Astrocyte (in vitro differentiated cells and primary cell): Measurements from ENCODE around the gene GREB1.

Experiments
- EZH2 ChIP-seq: IDR thresholded peaks from 2 replicates; pipeline ENCODE4 v1.6.1; 2012; ENCODE audit warnings: mild to moderate bottlenecking, low read length, inconsistent platforms; ENCODE audit not compliant: insufficient read depth
- TF ChIP-seq, protein P1 (sequence below): IDR thresholded peaks from 2 replicates; pipeline ENCODE4 v1.5.1; 2011; ENCODE audit warnings: low read depth, mild to moderate bottlenecking, inconsistent platforms, low read length, moderate library complexity; ENCODE audit not compliant: insufficient read depth

DNA sequence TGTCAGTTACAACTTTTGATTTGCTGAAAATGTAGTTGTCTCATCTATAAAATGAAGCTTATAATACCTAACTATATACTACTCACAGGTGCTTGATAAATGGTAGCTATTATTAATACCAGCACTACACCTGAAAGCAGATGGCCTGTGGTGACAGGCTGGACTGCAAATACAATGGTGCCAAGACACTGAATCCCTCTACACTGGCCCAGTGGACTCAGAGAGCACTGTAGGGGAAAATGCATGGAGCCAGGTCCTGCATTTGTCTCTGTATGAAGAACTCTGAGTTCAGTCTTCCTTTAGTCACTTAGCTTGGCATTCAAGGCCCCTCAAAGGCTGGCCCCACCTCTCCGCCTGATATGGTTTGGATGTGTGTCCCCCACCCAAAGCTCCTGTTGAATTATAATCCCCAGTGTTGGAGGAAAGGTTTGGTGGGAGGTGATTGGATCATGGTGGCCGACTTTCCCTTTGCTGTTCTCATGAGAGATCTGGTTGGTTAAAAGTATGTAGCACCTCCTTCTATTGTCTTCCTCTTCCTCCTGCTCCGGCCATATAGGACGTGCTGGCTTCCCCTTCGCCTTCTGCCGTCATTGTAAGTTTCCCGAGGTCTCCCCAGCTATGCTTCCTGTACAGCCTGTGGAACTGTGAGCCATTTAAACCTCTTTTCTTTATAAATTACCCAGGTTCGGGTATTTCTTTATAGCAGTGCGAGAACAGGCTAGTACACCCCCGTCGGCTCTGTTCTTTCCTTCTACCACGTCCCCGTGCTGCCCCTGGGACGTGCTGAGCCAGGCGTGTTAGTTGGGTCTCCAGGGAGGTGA lies 147.3 kb downstream of the GREB1 start:
- TF ChIP-seq, protein P1, sequence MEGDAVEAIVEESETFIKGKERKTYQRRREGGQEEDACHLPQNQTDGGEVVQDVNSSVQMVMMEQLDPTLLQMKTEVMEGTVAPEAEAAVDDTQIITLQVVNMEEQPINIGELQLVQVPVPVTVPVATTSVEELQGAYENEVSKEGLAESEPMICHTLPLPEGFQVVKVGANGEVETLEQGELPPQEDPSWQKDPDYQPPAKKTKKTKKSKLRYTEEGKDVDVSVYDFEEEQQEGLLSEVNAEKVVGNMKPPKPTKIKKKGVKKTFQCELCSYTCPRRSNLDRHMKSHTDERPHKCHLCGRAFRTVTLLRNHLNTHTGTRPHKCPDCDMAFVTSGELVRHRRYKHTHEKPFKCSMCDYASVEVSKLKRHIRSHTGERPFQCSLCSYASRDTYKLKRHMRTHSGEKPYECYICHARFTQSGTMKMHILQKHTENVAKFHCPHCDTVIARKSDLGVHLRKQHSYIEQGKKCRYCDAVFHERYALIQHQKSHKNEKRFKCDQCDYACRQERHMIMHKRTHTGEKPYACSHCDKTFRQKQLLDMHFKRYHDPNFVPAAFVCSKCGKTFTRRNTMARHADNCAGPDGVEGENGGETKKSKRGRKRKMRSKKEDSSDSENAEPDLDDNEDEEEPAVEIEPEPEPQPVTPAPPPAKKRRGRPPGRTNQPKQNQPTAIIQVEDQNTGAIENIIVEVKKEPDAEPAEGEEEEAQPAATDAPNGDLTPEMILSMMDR = no peak
- TF ChIP-seq EZH2 = no peak
